GM19023 (cell line): ENCODE results near the gene SYCP1.
"Not testable (repeated sequence)": the region's sequence is repeated elsewhere in the genome, so short reads cannot be mapped to it uniquely, and the experiment has no call there.

ENCODE experiments used
- ATAC-seq: cut with Tn5 transposase; IDR thresholded peaks from one replicate; pipeline ENCODE4 v1.9.1; 2021; ENCODE audit warnings: mild to moderate bottlenecking, moderate library complexity; ENCODE audit not compliant: unreplicated experiment

Gene SYCP1

DNA sequence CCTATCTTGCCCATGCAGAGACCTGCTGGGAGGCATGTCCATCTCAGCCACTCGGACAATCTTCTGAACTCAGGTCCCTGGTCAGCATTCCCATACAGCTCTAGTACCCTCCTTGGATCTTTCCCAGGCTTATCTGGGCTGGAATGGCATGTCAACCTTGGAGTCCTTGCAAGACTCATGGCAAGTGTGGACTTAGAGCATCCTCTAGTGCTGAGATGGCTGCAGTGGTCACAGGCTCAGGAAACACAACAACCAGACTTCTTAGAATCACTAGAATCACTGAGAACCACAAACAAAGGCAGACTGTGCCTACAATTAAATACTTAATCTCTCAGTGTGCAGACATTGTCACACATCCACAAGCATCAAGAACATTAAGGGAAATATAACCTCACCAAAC is 101.9 kb downstream of the SYCP1 start:
- no peak for ATAC-seq

DNA sequence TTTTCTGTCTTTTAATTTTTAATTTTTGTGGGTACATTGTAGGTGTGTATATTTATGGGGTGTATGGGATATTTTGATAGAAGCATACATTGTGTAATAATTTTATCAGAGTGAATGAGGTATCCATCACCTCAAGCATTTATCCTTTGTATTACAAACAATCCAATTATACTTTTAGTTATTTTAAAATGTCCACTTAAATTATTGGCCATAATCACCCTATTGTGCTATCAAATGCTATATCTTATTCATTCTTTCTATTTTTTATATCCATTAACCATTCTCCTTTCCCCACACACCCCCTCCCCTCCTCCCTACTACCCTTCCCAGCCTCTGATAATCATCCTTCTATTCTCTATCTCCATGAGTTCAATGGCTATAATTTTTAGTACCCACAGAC is 104.8 kb downstream of the SYCP1 start:
- no peak for ATAC-seq

DNA sequence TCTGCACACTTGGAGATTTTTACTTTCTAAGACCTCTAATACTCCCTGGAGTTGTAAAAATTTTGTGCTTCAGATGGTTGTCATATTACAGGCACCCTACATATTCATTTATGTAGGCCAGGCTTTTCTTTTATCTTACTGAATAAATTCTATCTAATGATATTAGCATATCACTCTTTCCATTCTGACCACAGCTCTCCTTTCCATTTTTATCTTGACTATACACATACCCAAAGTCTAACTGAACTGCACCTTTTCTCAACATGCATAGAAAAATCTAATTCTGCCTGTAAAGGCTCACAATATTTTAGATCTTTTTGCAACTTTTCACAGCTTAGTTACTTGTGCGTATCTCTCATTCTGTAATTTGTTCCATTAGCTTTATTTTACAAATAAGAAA is 122.2 kb downstream of the SYCP1 start:
- ATAC-seq = no peak

DNA sequence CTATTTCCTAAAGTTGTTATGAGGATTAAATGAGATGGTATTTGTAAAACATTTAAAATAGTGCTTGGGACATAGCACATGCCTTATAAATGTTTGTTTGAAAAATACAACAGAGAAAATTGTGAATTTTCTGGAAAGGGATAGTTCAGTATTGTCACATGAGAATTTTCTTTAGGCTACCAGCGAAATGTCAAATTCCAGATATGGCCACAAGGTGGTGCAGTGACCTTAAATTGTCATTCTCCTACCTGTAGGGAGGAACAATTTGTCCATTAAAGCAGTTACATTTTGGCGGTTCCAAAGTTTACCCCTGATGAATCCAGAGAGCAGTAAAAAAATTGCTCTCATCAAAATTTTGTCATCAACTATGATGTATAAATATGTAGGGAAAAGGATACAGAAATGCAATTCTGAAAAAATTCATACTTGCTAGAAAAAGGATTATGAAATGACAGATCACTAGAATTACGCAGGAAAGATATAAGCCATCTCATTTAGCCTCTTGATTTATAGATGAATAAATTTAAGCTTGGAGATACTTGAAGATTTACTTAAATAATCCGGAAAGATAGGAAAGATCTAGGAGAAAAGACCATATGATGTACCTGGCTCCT is 124.7 kb downstream of the SYCP1 start:
- ATAC-seq = no peak

GRCh38 chr1:114982251-114982650 is 127.6 kb downstream of the SYCP1 start:
- ATAC-seq = no peak

DNA sequence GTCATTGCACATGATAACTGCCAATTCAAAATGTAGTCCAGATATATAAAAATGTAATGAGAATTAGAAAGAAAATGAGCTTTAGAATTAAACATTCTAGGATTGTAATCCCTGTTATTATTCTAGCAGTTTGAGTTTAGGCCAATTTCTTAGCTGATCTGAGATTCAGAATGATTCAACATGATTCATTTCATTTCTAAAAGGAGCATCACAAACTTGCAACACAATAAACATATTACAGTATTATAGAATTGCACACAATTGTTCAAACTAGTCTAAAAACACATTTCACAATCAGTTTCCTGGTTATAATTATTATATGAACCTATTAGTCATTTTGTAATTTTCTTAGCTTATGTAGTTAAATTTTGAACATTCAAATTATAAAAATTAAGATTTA is 131.6 kb downstream of the SYCP1 start:
- ATAC-seq = no peak

DNA sequence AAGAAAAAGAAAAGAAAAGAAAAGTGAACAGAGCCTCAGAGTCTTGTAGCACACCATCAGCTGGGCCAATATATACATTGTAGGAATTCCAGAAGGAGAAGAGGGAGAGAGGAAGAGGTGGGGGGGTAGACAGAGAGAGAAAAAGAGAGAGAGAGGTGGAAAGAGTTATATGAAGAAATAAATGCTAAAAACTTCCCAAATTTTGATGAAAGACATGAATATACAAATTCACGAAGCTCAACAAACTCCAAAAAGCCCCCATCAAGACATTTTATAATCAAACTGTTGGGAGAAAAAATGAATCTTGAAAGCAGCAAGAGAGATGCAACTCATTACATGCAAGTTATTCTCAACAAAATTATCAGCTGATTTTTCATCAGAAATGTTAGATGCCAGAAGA is 133.4 kb downstream of the SYCP1 start:
- ATAC-seq = no peak

DNA sequence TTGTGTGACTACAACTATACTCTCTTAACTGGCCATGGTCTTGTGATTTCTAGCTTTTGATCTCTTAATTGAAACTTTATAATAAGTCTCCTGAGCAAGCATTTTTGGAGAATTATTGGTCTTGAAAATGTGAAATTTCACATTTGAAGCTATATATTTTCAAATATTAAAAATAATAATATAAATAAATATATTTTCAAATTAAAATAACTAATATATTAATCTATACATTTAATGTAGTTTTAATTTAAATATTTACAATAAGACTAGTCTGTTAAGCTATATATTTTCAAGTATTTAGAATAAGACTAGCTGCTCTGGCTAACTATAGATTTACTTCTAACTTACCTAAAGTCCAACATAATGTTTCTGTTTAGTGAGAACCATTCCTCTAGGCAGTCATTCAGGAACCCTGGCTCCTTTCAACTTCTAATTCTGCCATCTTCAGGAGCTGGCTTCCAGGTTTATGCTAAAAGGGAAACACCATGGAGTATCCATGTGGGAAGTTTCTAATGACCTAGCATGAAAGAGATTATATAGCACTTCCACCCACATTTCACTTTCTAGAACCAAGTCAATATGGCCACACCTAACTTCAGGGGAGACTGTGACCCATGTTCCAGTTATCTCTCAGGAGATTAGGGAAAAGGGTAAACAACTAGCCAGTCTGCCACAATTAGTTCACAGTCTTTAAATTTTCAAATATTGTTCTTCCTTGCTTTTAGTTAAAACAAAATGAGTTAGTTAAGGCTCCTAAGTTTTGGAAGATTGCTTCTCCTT is 143.0 kb downstream of the SYCP1 start:
- ATAC-seq = no peak

DNA sequence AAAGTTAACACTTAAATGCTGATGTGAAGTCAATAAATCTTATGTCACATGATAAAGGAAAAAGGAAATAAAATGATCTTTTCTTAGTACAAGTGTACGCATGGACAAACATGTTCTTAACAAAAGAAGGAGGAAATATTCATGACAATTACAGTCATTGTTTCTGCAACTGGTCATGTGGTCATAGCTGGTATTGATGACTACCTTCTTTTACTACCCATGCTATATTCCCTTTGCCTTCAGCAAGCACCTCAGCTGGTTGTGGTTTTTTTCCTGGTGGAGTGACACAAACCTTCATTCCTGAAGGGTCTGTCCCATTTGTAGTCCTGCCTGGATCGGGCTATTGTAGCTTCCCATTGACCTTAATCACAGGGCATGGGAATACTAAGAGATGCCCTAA is 151.5 kb downstream of the SYCP1 start:
- no peak for ATAC-seq

DNA sequence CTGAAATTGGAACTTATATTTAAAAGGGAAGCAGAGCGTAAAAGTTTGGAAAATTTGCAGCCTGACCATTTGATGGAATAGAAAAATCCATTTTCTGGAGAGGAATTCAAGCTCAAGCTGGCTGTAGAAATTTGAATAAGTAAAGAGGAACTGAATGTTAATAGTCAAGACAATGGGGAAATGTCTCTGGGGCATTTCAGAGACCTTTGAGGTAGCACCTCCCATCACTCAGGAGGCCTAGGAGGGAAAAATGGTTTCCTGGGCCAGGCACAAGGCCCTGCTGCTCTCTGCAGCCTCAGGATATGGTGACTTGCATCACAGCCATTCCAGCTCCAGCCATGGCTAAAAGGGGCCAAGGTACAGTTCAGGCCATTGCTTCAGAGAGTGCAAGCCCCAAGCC is 157.3 kb downstream of the SYCP1 start:
- no peak for ATAC-seq

DNA sequence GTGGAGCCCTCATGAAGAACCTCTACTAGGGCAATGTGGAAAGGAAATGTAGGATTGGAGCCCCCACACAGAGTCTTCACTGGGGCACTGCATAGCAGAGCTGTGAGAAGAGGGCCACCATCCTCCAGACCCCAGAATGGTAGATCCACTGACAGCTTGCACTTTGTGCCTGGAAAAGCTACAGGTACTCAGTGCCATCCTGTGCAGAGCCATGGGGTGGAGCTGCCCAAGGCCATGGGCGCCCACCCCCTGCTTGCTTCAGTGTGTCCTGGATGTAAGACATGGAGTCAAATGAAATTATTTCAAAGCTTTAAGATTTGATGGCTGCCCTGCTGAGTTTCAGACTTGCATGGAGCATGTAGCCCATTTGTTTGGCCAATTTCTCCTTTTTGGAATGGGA is 157.8 kb downstream of the SYCP1 start:
- ATAC-seq = no peak

DNA sequence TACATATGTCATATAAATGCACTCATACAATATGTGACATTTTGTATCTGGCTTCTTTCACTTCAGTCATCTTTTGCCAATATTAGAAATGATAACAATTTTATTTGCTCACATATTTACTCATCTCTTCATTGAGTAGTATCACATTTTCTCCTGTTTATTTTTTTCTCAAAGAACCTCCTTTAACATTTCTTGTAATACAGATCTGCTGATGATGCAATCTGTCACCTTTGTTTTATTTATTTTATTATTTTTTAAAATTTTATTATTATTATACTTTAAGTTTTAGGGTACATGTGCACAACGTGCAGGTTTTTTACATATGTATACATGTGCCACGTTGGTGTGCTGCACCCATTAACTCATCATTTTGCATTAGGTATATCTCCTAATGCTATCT is 159.1 kb downstream of the SYCP1 start:
- no peak for ATAC-seq

- ATAC-seq = not testable (repeated sequence)
Measured at GRCh38 chr1:115019549-115019948, 164.9 kb downstream of the SYCP1 start.

GRCh38 chr1:115021145-115021544 is 166.5 kb downstream of the SYCP1 start:
- no peak for ATAC-seq

- no peak for ATAC-seq
Measured at GRCh38 chr1:115023593-115023992, 168.9 kb downstream of the SYCP1 start.

GRCh38 chr1:115029526-115029925 is 174.9 kb downstream of the SYCP1 start, which contains the start of gene TSHB:
TSHB (plus strand) TSS chr1:115029826; CDS start chr1:115033363, 3,537 bp downstream.
- ATAC-seq = no peak

- no peak for ATAC-seq
Measured at GRCh38 chr1:115031595-115031994, 176.9 kb downstream of the SYCP1 start.

DNA sequence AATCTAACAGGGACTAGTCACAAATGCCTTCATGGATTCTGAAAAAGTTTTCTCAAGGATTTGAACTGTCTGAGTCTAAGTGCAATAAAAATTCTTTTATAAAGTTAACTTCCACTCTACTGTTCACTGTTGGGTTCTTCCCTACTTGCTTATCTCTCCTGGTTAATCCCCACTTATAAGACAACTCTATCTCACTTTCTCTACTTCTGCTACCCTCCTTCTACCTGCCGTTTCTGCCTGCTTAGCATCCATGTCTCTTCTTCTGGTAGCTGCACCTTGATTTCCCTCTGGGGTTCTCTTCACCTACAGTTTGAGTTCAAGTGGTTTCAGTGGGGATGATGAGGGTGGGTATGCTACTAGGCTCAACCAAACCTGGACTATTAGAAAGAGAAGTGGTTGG is 181.0 kb downstream of the SYCP1 start:
- ATAC-seq = no peak

GRCh38 chr1:115036814-115037507 is 182.3 kb downstream of the SYCP1 start:
- ATAC-seq = no peak

- no peak for ATAC-seq
Measured at GRCh38 chr1:115040501-115040900, 185.8 kb downstream of the SYCP1 start.

DNA sequence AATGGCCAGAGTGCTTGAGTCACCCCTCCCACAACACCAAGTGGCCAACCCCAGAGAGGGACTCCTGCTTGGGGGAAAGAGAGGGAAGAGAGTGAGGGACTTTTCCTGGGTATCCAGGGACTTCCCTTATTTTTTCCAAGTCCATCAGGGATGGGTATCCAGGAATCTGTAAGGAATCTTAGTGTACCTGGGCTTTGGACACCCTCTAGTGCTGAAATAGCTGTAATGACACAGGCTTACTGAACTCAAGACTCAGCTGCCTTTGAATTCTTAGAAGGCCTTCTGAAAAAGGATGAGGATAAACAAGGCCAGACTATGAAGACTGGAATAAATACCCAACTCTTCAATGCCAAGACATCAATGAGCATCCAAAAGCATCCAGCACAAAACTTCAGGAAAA is 187.0 kb downstream of the SYCP1 start:
- ATAC-seq = no peak
